HG03108 (cell line): ENCODE measurements around the gene SIGLECL1.

Experiments
- ATAC-seq: cut with Tn5 transposase; IDR thresholded peaks from one replicate; pipeline ENCODE4 v1.9.1; 2021; ENCODE audit warnings: moderate library complexity; ENCODE audit not compliant: unreplicated experiment

SIGLECL1 gene

DNA sequence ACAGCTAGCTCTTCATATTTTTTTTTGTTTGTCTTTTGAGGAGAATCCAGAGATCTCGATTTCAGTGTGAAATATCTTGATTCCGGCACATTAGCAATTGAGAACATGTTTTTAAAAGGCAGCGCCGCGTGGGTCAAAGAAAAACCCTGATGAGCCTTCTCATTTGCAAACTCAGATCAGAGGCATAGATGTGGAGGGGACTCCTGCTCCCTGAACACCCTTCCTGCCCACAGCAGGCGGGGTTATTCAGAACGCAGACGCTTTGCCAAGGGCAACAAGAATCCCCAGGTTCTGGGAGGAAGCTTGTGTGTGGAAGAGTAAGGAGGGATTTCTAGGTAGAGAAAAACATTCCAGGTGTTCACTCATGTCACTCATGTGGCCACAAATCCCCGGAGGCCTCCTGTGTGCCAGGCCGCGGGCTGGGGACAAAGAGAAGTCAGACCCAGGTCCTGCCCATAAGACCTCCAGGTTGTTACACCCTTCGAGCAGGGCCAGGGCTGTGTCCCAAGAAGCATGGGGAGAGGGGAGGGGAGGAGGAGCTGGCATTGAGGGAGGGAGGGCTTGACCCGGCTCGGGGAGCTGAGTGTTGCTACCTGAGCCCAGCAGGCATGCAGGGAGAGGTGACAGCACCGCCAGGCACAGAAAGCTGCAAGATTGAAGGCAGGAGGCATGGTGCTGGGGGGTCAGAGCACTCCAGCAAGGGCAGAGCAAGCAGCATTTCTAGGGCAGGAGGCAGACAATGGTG is 44.7 kb downstream of the SIGLECL1 start:
- no peak for ATAC-seq

DNA sequence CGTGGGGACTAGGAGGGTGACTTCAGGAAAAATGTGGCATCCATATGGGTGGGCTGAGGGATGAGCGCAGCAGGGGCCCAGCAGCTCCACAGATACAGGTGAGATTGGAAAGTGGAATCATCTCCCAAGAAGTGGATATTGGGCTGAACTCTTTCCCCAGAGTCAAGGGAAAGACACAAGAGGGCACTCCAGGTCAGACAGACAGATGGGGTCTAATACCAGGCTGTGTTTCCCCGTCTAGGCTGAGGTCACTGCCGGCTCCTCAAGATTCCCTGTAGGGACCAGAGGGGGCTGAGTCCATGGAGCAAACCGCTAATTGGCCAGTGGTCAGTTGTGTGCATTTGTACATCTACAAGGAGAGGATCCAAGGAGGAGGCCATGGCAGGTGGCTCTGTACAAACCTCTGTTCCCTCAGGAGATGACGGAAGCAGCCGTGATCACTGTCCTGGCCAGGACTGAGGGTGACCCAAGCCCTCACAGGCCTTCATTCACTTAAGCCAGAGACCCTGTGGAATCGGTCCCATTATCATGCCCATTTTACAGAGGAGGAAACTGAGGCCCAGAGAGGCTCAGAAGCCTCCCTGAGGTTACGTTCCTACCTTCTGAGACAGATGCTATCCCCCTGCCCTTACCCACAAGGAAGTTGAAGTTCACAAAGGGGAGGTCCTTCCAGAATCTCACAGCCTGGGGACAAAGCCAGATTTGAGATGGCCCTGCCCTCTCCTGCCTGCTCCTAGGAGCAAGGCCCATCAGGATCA is 45.6 kb downstream of the SIGLECL1 start:
- ATAC-seq = no peak

DNA sequence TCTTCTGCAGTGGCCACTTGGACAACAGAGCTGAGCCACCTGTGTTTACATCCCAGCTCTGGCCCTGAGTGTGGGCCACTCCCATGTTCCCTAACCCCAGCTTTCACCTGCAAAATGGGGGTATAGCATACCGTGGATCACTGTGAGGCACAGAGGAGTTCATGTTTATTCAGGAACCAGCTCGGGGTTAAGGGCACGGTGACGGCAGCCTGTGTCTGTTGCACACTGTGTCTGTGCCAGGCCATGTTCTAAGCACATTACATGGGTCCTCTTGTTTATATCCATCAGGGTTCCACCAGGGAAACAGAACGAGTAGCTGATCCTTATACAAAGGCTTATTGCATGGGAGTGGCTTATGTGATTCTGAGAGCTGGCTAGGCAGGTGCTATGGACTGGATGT is 46.5 kb downstream of the SIGLECL1 start:
- no peak for ATAC-seq

DNA sequence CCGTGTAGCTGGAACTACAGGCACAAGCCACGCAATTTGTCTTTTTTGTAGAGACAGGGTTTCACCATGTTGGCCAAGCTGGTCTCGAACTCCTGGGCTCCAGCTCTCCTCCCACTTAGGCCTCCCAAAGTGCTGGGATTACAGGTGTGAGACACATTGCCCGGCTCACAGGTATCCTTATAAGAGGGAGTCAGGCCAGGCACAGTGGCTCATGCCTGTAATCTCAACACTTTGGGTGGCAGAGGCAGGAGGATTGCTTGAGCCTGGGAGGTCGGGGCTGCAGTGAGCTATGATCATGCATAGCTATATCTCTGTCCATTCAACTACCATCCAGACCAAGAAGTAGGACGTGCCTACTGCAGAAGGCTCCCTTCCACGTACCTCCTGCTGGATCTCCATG is 50.4 kb downstream of the SIGLECL1 start:
- ATAC-seq = no peak

DNA sequence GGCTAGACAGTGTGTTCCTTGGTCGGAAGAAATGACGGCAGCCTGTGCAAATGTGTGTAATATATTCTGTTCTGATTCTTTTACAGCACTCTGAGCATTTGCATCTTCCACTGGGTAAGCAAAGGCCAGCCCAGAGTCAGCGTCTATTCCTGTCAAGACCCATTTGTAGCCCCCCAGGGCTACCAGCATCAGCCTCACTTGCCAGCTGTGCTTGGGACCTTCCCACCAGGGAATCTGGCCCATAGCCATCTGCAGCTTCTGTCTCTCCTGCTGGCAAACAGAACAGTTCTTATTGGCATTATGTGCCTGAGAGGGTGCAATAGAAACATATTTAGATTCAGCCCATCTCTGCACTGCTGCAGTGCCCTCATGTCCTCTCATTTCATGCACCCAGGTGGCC is 54.6 kb downstream of the SIGLECL1 start:
- no peak for ATAC-seq

DNA sequence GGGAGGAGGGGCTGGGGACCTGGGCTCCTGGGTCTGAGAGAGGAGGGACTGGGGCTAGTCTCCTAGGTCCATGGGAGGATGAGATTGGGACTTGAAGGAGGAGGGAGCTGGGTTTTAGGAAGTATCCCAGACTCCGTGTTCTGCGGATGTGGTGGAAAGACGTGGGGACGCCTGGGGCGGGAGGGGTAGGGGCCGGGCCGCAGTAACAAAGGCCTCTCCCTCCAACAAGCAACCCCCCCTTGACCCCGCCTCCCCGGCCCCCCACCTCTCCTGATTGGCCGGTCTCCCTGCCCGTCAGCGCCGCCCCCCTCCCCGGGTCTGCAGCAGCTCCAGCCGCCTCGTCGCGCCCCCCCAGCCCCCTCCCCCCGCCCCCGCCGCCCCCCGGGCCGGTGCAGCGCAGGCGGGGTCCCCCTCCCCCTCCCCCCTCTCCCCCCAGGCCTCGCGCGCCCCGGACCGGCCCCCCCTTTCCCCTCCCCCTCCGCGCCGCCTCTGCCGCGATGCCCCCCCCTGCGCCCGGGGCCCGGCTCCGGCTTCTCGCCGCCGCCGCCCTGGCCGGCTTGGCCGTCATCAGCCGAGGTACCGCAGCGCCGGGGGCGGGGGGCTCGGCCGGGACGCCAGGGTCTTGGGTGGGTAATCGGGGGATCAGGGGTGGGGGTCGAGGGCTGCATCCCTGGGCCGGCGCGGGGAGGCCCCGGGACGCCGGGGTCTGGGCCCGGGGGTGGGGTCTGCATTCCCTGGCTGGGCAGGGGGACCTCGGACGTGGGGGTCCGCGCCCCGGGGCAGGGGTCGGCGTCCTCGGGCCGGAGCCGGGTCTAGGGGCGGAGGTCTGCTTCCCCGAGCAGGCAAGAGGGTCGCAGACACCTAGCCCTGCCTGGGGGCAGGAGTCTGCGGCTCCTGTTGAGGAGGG is 60.7 kb downstream of the SIGLECL1 start, which contains the start of gene IGLON5:
TSS of gene IGLON5 (plus strand) at position 294 of the 907 bp plus-strand sequence. CDS start at position 498, 204 bp downstream.
- no peak for ATAC-seq

DNA sequence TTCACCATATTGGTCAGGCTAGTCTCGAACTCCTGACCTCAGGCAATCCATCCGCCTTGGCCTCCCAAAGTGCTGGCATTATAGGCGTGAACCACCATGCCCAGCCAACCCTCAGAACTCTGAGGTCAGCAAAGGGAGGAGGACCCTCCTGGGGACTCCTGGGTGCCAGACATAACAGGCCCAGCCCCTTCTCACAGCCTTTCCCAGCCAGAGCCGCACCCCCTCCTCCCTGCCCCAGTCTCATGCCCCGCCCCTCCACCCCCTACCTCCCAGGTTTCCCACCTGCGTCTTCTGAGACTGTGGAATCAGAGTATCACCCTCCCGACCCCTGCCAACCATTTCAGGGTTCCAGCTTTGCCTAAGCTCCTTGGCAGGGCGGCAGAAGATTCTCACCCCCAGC is 65.8 kb downstream of the SIGLECL1 start:
- ATAC-seq = no peak

DNA sequence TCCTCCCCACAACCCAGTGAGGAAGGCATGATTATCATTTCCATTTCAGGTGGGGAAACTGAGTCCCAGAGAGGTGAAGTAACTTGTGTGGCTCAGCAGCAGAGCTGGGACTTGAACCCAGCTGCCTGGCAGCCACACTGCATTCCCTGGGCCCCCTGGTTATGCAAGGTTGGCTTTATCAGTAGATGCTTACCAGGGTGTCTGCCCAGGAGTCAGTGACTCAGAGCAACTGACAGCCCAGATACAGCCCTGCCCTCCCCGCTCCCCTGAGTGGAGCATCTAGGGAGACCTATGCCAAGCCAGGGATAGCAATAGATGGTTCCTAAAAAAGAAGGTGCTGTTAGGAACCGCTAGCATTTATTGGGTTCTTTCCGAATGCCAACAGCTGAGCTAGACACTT is 66.5 kb downstream of the SIGLECL1 start:
- no peak for ATAC-seq

DNA sequence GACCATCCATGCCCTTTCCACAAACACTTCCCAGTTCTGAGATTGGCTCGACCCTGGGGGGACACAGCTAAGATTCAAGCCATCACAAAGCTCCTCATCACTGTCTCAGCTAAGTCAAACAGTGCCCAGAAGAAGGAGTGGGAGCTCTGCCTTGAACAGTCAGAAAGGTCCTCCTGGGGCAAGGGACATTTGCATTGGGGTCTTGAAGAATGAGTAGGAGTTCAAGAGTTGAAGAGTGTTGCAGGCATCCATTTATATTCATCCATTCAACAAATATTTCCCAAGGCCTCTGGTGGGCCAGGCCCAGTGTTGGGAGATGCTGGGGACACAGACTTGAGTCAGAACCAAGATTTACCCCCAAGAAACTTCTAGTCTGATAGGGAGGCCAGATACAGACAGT is 67.1 kb downstream of the SIGLECL1 start:
- ATAC-seq = no peak
